DOHH2 (cell line): Measurements from ENCODE around the gene WDFY2.

Source experiments
- H3F3A ChIP-seq: fragments of 200-600 bp; sonication (generic), shearing (Covaris generic); 2 replicates; pipeline ENCODE4 v1.6.0; 2016; ENCODE audit warnings: antibody characterized with exemption, mild to moderate bottlenecking; ENCODE audit not compliant: control insufficient read depth, insufficient read depth
- H3K27ac ChIP-seq: fragments of 200-600 bp; sonication (generic); 2 replicates; pipeline ENCODE4 v1.5.1; 2014; ENCODE audit warnings: low read depth, mild to moderate bottlenecking, low read length, moderate library complexity
- H3K27me3 ChIP-seq: fragments of 200-600 bp; sonication (generic); 2 replicates; pipeline ENCODE4 v1.6.1; 2014; ENCODE audit warnings: mild to moderate bottlenecking, low read length, mixed read lengths; ENCODE audit not compliant: control insufficient read depth
- H3K36me3 ChIP-seq: fragments of 200-600 bp; sonication (generic); 2 replicates; pipeline ENCODE4 v1.6.1; 2014; ENCODE audit warnings: mild to moderate bottlenecking, low read length, moderate library complexity, mixed read lengths; ENCODE audit not compliant: control insufficient read depth
- H3K4me1 ChIP-seq: fragments of 200-600 bp; sonication (generic); 2 replicates; pipeline ENCODE4 v1.6.1; 2014; ENCODE audit warnings: mild to moderate bottlenecking, low read length, mixed read lengths; ENCODE audit not compliant: control insufficient read depth
- H3K4me2 ChIP-seq: fragments of 200-600 bp; sonication (generic); 2 replicates; pipeline ENCODE4 v1.6.0; 2014; ENCODE audit warnings: mild to moderate bottlenecking, low read length, moderate library complexity
- H3K4me3 ChIP-seq: fragments of 200-600 bp; sonication (generic); 2 replicates; pipeline ENCODE4 v1.5.1; 2014; ENCODE audit warnings: mild to moderate bottlenecking, low read length, mixed read lengths
- H3K79me2 ChIP-seq: fragments of 200-600 bp; sonication (generic); 2 replicates; pipeline ENCODE4 v1.6.1; 2014; ENCODE audit warnings: mild to moderate bottlenecking, low read length, mixed read lengths; ENCODE audit not compliant: control insufficient read depth
- H3K9me2 ChIP-seq: fragments of 200-600 bp; sonication (generic); replicated peaks from 2 replicates; pipeline ENCODE4 v1.6.1; 2014; ENCODE audit warnings: mild to moderate bottlenecking, low read length, mixed read lengths; ENCODE audit not compliant: control insufficient read depth
- H3K9me3 ChIP-seq: fragments of 200-600 bp; sonication (generic); 2 replicates; pipeline ENCODE4 v1.6.1; 2014; ENCODE audit warnings: antibody characterized with exemption, low read length, mixed read lengths; ENCODE audit not compliant: control insufficient read depth, insufficient read depth
- H4K20me1 ChIP-seq: fragments of 200-600 bp; sonication (generic); 2 replicates; pipeline ENCODE4 v1.6.0; 2014; ENCODE audit warnings: low read depth, mild to moderate bottlenecking, antibody characterized with exemption, low read length, moderate library complexity; ENCODE audit not compliant: control insufficient read depth, insufficient read depth
- EZH2phosphoT487 ChIP-seq: fragments of 200-600 bp; sonication (generic); IDR thresholded peaks from 2 replicates; pipeline ENCODE4 v1.6.1; 2017; ENCODE audit warnings: borderline replicate concordance, mild to moderate bottlenecking, antibody characterized with exemption, low read length, moderate library complexity, mixed read lengths
- TF ChIP-seq, protein P1 (sequence below): fragments of 200-600 bp; sonication (generic); IDR thresholded peaks from one replicate; pipeline ENCODE4 v1.5.1; 2014; ENCODE audit warnings: antibody characterized with exemption, mild to moderate bottlenecking, low read depth, low read length; ENCODE audit not compliant: poor library complexity, severe bottlenecking

The WDFY2 gene

DNA sequence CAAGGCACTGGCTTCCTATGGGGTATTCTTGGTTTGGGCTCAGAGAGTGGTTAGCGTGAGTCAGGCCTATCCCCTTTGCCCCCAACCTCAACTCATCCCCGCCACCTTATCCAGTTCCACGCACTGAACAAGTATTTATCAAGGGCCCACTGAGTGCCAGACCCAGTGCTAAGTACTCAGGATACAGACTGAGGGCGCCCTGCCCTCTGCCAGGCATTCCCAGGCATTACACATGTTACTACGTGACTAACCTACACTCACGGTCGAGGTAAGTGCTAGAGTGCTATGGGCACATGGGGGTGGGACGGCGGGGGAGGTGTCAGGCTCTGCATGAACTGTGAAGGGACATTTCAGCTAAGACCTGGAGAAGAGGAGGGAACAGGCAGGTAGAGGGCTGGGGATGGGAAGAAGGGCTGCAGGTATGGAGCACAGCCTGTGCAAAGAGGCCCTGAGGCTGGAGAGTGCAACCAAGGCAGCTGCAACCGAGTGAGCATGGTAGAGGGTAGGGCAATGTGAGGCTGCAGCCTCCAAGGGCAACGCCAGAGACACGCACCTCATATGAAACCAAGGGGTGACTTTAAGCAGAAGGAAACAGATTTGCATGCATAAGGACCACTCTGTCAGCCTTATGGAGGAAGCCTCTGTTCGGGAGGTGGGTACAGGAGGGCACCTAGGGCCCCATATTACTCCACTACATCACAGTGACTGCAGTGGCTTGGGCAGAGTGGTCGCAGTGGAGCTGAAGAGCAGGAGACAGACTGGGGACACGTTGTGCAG lies 197.2 kb downstream of the WDFY2 start:
- H3K9me3 ChIP-seq, result no peaks in the 10 kb centered on the region
- H4K20me1 ChIP-seq, result no peaks in the 10 kb centered on the region
- H3K27ac ChIP-seq, result no peak overlapping the region
- no peaks in the 10 kb centered on the region for H3K27me3 ChIP-seq
- TF ChIP-seq, protein P1, sequence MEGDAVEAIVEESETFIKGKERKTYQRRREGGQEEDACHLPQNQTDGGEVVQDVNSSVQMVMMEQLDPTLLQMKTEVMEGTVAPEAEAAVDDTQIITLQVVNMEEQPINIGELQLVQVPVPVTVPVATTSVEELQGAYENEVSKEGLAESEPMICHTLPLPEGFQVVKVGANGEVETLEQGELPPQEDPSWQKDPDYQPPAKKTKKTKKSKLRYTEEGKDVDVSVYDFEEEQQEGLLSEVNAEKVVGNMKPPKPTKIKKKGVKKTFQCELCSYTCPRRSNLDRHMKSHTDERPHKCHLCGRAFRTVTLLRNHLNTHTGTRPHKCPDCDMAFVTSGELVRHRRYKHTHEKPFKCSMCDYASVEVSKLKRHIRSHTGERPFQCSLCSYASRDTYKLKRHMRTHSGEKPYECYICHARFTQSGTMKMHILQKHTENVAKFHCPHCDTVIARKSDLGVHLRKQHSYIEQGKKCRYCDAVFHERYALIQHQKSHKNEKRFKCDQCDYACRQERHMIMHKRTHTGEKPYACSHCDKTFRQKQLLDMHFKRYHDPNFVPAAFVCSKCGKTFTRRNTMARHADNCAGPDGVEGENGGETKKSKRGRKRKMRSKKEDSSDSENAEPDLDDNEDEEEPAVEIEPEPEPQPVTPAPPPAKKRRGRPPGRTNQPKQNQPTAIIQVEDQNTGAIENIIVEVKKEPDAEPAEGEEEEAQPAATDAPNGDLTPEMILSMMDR, result no peak
- no peak for TF ChIP-seq EZH2phosphoT487
- H3K36me3 ChIP-seq, result no peaks in the 10 kb centered on the region
- no peaks in the 10 kb centered on the region for H3K79me2 ChIP-seq
- H3K4me3 ChIP-seq, result no peak overlapping the region
- H3K4me2 ChIP-seq, result no peak overlapping the region
- H3K9me2 ChIP-seq, result no peaks in the 10 kb centered on the region
- H3K4me1 ChIP-seq, result peaks cover 8% of the 10 kb centered on the region
- H3F3A ChIP-seq, result no peaks in the 10 kb centered on the region

DNA sequence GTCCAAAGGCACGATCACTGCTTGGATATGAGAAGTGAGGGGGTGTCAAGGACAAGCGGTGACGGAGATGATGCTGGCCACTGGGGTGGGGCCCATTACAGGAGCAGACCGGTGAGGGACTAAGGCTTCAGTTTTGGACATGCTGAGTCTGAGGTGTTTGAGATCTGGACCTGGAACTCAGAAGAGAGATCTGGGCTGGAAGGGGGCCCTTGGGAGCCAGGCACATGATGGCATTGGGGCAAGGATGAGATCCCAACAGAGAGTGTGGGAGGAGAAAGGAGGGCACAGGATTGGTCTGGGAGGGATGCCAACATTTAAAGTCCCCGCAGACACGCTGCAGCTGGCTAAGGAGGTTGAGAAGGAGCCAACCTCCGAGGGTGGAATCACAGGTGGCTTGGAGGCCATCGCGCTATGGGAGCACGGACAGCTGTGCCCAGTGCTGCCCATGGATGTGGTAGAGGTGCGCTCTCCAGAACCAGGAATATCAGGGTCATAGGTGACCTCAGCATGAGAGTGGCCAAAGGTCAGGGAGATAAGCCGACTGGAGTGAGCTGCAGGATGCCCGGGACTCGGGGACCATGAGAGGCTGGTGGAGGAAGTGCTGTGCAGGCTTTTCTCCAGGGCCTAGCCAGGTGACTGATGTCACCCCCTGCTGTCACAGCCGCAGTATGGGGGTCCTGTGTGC lies 197.9 kb downstream of the WDFY2 start:
- no peaks in the 10 kb centered on the region for H3K9me2 ChIP-seq
- H3K4me3 ChIP-seq, result no peak overlapping the region
- H3K36me3 ChIP-seq, result no peaks in the 10 kb centered on the region
- no peaks in the 10 kb centered on the region for H3F3A ChIP-seq
- no peaks in the 10 kb centered on the region for H3K9me3 ChIP-seq
- H4K20me1 ChIP-seq, result no peaks in the 10 kb centered on the region
- H3K27ac ChIP-seq, result no peak overlapping the region
- no peak for TF ChIP-seq EZH2phosphoT487
- TF ChIP-seq, protein P1, result no peak
- H3K4me2 ChIP-seq, result no peak overlapping the region
- no peaks in the 10 kb centered on the region for H3K79me2 ChIP-seq
- peaks cover 8% of the 10 kb centered on the region for H3K4me1 ChIP-seq
- no peaks in the 10 kb centered on the region for H3K27me3 ChIP-seq

DNA sequence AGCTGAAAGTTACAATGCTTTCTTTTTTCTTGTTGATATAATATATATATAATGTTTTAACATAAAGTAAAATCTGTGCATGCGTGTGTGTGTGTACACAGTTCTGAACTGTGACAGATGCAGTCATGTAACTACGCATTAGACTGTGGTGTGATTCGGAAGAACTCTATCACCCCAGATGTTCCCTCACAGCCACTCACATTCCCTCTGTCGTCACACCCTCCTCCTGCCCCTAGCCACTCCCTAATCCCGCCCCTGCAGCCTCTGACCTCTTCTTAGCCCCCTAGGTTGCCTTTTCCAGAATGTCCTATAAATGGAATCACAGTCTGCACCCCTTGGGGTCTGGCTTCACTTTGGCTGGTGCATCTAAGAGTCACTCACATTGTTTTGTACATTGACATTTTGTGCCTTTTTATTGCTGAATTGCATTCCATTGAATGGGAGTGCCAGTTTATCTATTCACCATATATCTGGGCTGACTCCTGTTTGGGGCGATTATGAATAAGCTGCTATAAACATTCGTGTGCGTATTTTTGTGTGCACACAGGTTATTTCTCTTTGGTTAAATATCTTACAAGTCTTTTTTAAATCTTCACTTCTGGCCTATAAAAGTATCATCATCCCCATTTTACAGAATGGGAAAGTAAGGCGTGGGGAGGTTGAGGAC lies 199.3 kb downstream of the WDFY2 start:
- Histone ChIP-seq H3K9me3 (no peaks in the 10 kb centered on the region), H3F3A (no peaks in the 10 kb centered on the region), H3K36me3 (no peaks in the 10 kb centered on the region), H3K9me2 (no peaks in the 10 kb centered on the region), H3K4me3 (no peak overlapping the region), H3K27ac (no peak overlapping the region), H3K4me2 (no peak overlapping the region), H3K27me3 (no peaks in the 10 kb centered on the region), H3K4me1 (peaks cover 8% of the 10 kb centered on the region), H4K20me1 (no peaks in the 10 kb centered on the region), H3K79me2 (no peaks in the 10 kb centered on the region)
- no peak for TF ChIP-seq EZH2phosphoT487
- TF ChIP-seq, protein P1, result no peak
